Vagina (tissue), 2 donors: ENCODE results near the gene SAMD4B. TPM values are rescaled to one million over a fixed set of nuclear protein-coding genes. Genes with fewer than 3 reads are reported as not detected.
"Not testable (repeated sequence)": the region's sequence is repeated elsewhere in the genome, so short reads cannot be mapped to it uniquely, and the experiment has no call there.

Experiments used
- DNase-seq, 2 donors: peaks; one replicate each; pipeline ENCODE4 v3.0.0-alpha.2; 2017; ENCODE audit errors: extremely low spot score in 2 of 2
- H3K27ac ChIP-seq: fragments of 200-600 bp; sonication (generic); one replicate; pipeline ENCODE4 v1.5.1; 2019
- H3K27me3 ChIP-seq: fragments of 200-600 bp; sonication (generic); one replicate; pipeline ENCODE4 v1.5.1; 2019
- H3K36me3 ChIP-seq, 2 donors: fragments of 200-600 bp; sonication (generic); one replicate each; pipeline ENCODE4 v1.5.1; 2017 to 2019
- H3K4me1 ChIP-seq: fragments of 200-600 bp; sonication (generic); one replicate; pipeline ENCODE4 v1.5.1; 2019
- H3K4me3 ChIP-seq, 2 donors: fragments of 200-600 bp; sonication (generic); 1 replicate in 1 of 2; 2 replicates in 1 of 2; pipeline ENCODE4 v1.5.1; 2016 to 2019
- H3K9me3 ChIP-seq: fragments of 200-600 bp; sonication (generic); one replicate; pipeline ENCODE4 v1.5.1; 2019
- CTCF ChIP-seq, 3 experiments: fragments of 450-650 bp in 2 of 3; fragments of 200-600 bp in 1 of 3; sonication (generic) in 1 of 3; IDR thresholded peaks; one replicate each; pipeline ENCODE4 v1.5.1; 2017 to 2019; ENCODE audit warnings: antibody characterized with exemption in 3 of 3, mild to moderate bottlenecking in 2 of 3, moderate library complexity in 2 of 3
- POLR2A ChIP-seq, 2 donors: fragments of 450-650 bp; IDR thresholded peaks; one replicate each; pipeline ENCODE4 v1.6.1; 2017; ENCODE audit warnings: antibody characterized with exemption in 2 of 2, mild to moderate bottlenecking in 2 of 2, moderate library complexity in 2 of 2
- POLR2AphosphoS5 ChIP-seq, 2 donors: sonication (generic); formaldehyde crosslinking; IDR thresholded peaks; one replicate each; pipeline ENCODE4 v1.9.0; 2017; ENCODE audit warnings: antibody characterized with exemption in 2 of 2, mild to moderate bottlenecking in 2 of 2, low read depth in 1 of 2; ENCODE audit not compliant: insufficient read depth in 1 of 2
- intact Hi-C: fragments of 100-400 bp; cut with DNase I; formaldehyde crosslinking; loops from one replicate; pipeline ENCODE4 v1.15.1; 2023
- total RNA-seq: library from RNA; depleted of rRNA; stranded (reverse); fragments of >200 nt; gene quantifications from one replicate; pipeline ENCODE4 v1.2.3, GENCODE V29; 2016

Gene SAMD4B
- total RNA-seq, 1 donor from 2014 or later = 128 TPM

DNA sequence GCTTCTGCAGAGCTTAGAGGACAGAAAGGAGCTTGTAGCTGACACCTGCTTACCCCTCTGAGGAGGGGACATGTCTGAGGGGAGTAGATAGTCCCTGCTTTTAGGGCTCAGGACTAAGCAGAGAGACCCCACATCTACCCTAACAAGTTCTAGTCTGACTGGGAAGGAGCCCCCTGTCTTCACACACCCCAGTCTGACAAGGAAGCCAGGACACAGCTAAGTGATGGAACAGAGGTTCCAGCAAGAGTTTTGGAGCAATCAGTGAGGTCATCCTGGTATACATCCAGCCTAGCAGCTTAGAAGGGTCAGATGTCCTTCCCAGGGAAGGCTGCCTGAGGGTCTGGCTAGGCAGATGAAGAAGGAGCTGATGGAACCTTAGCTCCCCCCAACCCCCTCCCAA, 33.7 kb downstream of the SAMD4B start:
- peaks cover 4 to 66% of the 10 kb centered on the region in 2 donors for H3K36me3 ChIP-seq
- intact Hi-C loops = no loop called here
- H3K27me3 ChIP-seq = no peaks in the 10 kb centered on the region
- no peak overlapping the region for H3K27ac ChIP-seq
- no peak overlapping the region for H3K4me3 ChIP-seq
- H3K4me1 ChIP-seq = peaks cover 27% of the 10 kb centered on the region
- DNase-seq = no peak
- H3K9me3 ChIP-seq = no peaks in the 10 kb centered on the region
- TF ChIP-seq POLR2AphosphoS5 (IDR thresholded peaks at IDR 0.05; ENCODE audit: insufficient read depth in 1 of 2, low read depth in 1 of 2) = no peak
- TF ChIP-seq POLR2A (IDR thresholded peaks at IDR 0.05) = no peak
- TF ChIP-seq CTCF (IDR thresholded peaks at IDR 0.05) = no peak

GRCh38 chr19:39377373-39378362, 35.4 kb downstream of the SAMD4B start:
- no peak overlapping the region for H3K27ac ChIP-seq
- intact Hi-C loops = no loop called here
- TF ChIP-seq POLR2A (IDR thresholded peaks at IDR 0.05) (no peak), POLR2AphosphoS5 (IDR thresholded peaks at IDR 0.05; ENCODE audit: insufficient read depth in 1 of 2, low read depth in 1 of 2) (no peak), CTCF (IDR thresholded peaks at IDR 0.05) (no peak)
- peaks cover 4 to 69% of the 10 kb centered on the region in 2 donors for H3K36me3 ChIP-seq
- DNase-seq = no peak
- peaks cover 12% of the 10 kb centered on the region for H3K4me1 ChIP-seq
- H3K4me3 ChIP-seq = no peak overlapping the region
- H3K9me3 ChIP-seq = no peaks in the 10 kb centered on the region
- H3K27me3 ChIP-seq = no peaks in the 10 kb centered on the region

DNA sequence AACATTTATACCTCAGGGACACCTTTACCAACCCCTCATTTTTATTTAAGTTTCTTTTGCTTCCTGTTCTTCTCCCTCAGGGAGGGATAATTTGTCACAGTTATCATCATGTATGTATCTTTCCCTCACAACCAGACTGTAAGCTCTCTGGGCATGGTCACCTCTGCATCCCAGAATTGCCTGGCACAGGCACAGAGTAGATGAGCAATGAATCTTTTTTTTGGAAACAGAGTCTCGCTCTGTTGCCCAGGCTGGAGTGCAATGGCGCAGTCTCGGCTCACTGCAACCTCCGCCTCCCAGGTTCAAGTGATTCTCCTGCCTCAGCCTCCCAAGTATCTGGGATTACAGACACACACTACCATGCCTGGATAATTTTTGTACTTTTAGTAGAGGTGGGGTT, 37.1 kb downstream of the SAMD4B start:
- H3K9me3 ChIP-seq, H3K4me1 ChIP-seq, H3K27me3 ChIP-seq, intact Hi-C loops, H3K27ac ChIP-seq, H3K4me3 ChIP-seq, DNase-seq: not testable (repeated sequence)
- peaks cover 4 to 81% of the 10 kb centered on the region in 2 donors for H3K36me3 ChIP-seq

- Histone ChIP-seq H3K27ac (no peak overlapping the region), H3K36me3 (peaks cover 4 to 82% of the 10 kb centered on the region in 2 donors), H3K4me3 (no peak overlapping the region), H3K9me3 (no peaks in the 10 kb centered on the region), H3K4me1 (no peaks in the 10 kb centered on the region), H3K27me3 (no peaks in the 10 kb centered on the region)
- TF ChIP-seq CTCF (IDR thresholded peaks at IDR 0.05) (no peak), POLR2A (IDR thresholded peaks at IDR 0.05) (no peak), POLR2AphosphoS5 (IDR thresholded peaks at IDR 0.05; ENCODE audit: insufficient read depth in 1 of 2, low read depth in 1 of 2) (no peak)
- no peak for DNase-seq
- intact Hi-C loops = no loop called here
These were observed 37.7 kb downstream of the SAMD4B start for GRCh38 chr19:39379865-39380396.

DNA sequence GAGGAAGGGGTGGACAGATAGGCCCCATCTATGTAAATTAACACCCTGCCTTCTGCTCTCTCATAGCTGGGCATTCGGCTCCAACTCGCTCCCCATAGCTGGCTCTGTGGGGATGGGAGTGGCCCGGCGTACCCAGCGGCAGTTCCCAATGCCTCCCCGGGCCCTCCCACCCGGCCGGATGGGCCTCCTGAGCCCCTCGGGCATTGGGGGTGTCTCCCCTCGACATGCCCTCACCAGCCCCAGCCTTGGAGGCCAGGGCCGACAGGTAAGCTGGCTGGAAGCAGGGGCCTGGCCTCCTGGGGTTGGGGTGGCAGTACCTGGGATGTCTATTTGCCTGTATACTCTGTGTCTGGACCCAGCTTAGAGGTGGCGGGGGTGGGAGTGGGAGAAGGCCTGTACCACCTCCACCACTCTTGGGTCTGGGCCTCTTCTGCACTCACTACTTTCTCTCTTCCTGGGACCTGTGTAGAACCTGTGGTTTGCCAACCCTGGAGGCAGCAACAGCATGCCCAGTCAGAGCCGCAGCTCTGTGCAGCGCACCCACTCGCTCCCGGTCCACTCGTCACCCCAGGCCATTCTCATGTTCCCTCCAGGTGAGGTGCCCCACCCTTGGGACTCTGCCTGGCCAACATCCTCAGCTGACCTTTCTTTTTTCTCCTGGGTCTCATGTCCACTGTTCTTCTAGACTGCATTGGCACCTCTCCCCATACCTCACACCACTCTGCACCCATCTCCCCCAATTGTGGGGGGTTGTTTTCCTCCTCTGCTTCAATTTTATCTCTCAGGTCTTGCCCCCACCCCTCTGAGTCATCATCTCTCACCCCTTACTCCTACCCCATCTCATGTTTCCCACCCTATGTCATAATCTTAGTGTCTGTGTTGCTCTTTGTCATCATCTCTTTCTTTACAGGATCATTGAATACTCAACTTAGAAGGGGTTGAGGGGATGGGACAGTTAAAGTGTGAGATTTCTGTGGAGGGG, 38.6 kb downstream of the SAMD4B start:
- Histone ChIP-seq H3K27me3 (no peaks in the 10 kb centered on the region), H3K4me3 (no peak overlapping the region), H3K36me3 (peaks cover 4 to 86% of the 10 kb centered on the region in 2 donors), H3K4me1 (no peaks in the 10 kb centered on the region), H3K27ac (no peak overlapping the region), H3K9me3 (no peaks in the 10 kb centered on the region)
- TF ChIP-seq POLR2A (IDR thresholded peaks at IDR 0.05) (no peak), CTCF (IDR thresholded peaks at IDR 0.05) (no peak), POLR2AphosphoS5 (IDR thresholded peaks at IDR 0.05; ENCODE audit: insufficient read depth in 1 of 2, low read depth in 1 of 2) (no peak)
- DNase-seq = no peak
- intact Hi-C loops = no loop called here
